Chondrocyte (in vitro differentiated cells): Measurements from ENCODE around the gene FAF1. TPM values are rescaled to one million over a fixed set of nuclear protein-coding genes. Genes with fewer than 3 reads are reported as not detected.

Source experiments
- DNase-seq: peaks from one replicate; pipeline ENCODE4 v3.0.0; 2021; ENCODE audit warnings: mixed read lengths, low spot score
- H3K27ac Mint-ChIP-seq: one replicate; pipeline ENCODE4 v1.8.0; 2021; ENCODE audit warnings: mild to moderate bottlenecking, moderate library complexity, mixed read lengths; ENCODE audit not compliant: unreplicated experiment
- H3K27me3 Mint-ChIP-seq: 2 replicates; pipeline ENCODE4 v1.8.0; 2021; ENCODE audit warnings: low read depth, mixed read lengths
- H3K36me3 Mint-ChIP-seq: 2 replicates; pipeline ENCODE4 v1.8.0; 2021; ENCODE audit warnings: low read depth, mixed read lengths
- H3K4me1 Mint-ChIP-seq: 2 replicates; pipeline ENCODE4 v1.8.0; 2021; ENCODE audit warnings: low read depth, mild to moderate bottlenecking, mixed read lengths
- H3K4me3 Mint-ChIP-seq: one replicate; pipeline ENCODE4 v1.8.0; 2021; ENCODE audit warnings: mild to moderate bottlenecking, moderate library complexity, mixed read lengths; ENCODE audit not compliant: unreplicated experiment
- H3K9me3 Mint-ChIP-seq: 2 replicates; pipeline ENCODE4 v1.8.0; 2021; ENCODE audit warnings: low read depth, mixed read lengths
- total RNA-seq: library from RNA; stranded (reverse); gene quantifications from 3 replicates; pipeline ENCODE4 v1.2.1, GENCODE V29; 2021
- TF ChIP-seq, protein P1 (sequence below): fragments of 200-600 bp; sonication (generic); IDR thresholded peaks from 2 replicates; pipeline ENCODE4 v1.5.0; 2021; ENCODE audit warnings: antibody characterized with exemption, mild to moderate bottlenecking, moderate library complexity

Gene FAF1
- total RNA-seq, 1 donor from 2014 or later = 38.7 TPM

DNA sequence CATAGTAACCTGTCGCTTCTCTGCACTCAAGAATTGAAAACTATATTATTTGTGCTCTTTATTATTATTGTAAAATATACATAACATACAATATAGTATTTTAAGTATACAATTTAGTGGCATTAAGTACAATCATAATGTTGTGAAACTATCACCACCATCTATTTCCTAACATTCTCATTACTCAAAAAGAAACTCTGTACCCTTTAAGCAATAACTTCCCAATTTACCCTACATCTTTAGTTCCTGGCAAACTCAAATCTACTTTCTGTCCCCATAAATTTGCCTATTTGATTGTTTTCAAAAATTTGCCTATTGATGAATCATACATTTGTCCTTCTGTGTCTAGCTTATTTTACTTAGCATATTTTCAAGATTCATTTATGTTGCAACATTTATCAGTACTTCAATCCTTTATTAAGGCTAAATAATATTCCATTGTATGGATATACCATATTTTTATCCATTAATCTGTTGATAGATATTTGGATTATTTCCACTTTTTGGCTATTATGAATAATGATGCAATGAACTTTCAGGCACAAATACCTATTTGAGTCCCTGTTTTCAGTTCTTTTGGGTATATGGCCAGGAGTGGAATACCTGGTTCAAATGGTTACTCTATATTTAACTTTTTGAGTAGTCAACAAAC, 437.2 kb downstream of the FAF1 start:
- peaks cover 2% of the 10 kb centered on the region for H3K36me3 Mint-ChIP-seq

DNA sequence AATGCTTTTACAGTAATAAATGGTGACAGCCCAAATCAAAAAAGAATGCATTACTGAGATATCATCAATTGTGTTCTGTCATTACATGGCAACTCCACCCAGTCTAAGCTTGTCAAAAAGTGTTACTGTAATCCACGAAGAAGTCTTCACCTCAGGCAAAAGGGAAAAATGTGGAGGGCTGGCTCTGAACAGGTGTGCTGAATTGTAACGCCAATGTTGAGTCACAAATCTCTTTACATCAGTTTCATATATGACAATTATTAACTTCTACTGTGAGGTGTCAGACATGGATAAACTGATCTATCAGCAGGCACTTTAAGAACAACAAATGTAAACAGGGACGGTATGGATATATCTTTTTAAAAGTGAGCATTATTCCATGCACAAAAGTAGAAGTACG, 438.4 kb downstream of the FAF1 start:
- no peak overlapping the region for H3K4me3 Mint-ChIP-seq
- peaks cover 2% of the 10 kb centered on the region for H3K36me3 Mint-ChIP-seq
- no peaks in the 10 kb centered on the region for H3K27me3 Mint-ChIP-seq
- H3K27ac Mint-ChIP-seq = no peak overlapping the region
- peaks cover 5% of the 10 kb centered on the region for H3K9me3 Mint-ChIP-seq
- TF ChIP-seq, protein P1, sequence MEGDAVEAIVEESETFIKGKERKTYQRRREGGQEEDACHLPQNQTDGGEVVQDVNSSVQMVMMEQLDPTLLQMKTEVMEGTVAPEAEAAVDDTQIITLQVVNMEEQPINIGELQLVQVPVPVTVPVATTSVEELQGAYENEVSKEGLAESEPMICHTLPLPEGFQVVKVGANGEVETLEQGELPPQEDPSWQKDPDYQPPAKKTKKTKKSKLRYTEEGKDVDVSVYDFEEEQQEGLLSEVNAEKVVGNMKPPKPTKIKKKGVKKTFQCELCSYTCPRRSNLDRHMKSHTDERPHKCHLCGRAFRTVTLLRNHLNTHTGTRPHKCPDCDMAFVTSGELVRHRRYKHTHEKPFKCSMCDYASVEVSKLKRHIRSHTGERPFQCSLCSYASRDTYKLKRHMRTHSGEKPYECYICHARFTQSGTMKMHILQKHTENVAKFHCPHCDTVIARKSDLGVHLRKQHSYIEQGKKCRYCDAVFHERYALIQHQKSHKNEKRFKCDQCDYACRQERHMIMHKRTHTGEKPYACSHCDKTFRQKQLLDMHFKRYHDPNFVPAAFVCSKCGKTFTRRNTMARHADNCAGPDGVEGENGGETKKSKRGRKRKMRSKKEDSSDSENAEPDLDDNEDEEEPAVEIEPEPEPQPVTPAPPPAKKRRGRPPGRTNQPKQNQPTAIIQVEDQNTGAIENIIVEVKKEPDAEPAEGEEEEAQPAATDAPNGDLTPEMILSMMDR = no peak
- no peak for DNase-seq
- no peaks in the 10 kb centered on the region for H3K4me1 Mint-ChIP-seq

More for the DNA sequence above, 437.2 kb downstream of the FAF1 start:
- H3K27ac Mint-ChIP-seq = no peak overlapping the region
- no peak for DNase-seq
- no peak overlapping the region for H3K4me3 Mint-ChIP-seq
- TF ChIP-seq, protein P1 = no peak
- no peaks in the 10 kb centered on the region for H3K27me3 Mint-ChIP-seq
- peaks cover 5% of the 10 kb centered on the region for H3K9me3 Mint-ChIP-seq
- no peaks in the 10 kb centered on the region for H3K4me1 Mint-ChIP-seq

DNA sequence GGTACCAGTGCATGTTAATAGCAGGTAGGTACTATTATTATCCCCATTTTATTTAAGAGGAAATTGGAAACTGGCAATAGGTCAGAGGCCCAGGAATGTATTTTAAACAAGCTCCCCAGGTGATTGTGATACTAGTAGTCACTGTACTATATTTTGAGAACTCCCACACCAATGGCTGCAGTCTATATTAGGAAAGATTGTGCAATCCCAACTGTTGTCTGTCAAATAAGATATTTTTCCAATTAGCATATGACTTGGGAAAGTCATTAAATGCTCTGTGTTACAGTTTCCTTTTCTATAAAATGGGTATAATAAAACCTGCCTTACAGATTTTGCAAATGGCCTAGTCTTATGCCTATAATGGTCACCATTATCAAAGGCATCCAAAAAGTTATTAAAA, 442.6 kb downstream of the FAF1 start:
- TF ChIP-seq, protein P1 = no peak
- H3K4me3 Mint-ChIP-seq = no peak overlapping the region
- no peaks in the 10 kb centered on the region for H3K27me3 Mint-ChIP-seq
- DNase-seq = no peak
- peaks cover 3% of the 10 kb centered on the region for H3K36me3 Mint-ChIP-seq
- H3K4me1 Mint-ChIP-seq = no peaks in the 10 kb centered on the region
- no peak overlapping the region for H3K27ac Mint-ChIP-seq
- peaks cover 4% of the 10 kb centered on the region for H3K9me3 Mint-ChIP-seq

DNA sequence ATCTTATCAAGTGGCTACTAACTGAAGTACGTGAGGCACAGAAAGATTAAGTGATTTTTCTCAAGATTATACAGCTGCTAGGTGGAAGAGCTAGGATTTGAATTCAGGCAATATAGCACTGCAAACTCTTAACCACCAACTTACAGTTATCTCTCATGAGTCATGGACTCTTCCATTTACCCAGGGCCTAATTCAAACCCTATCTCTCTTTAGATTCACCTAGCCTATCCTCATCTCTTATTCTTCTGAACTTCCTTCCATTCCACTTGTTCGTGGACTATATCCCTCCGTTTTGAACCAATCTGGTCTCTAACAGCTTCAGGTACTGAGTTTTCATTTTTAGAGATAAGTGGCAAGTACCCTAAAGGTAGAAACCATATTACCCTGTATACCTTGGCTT, 444.0 kb downstream of the FAF1 start:
- TF ChIP-seq, protein P1 = no peak
- no peaks in the 10 kb centered on the region for H3K4me1 Mint-ChIP-seq
- H3K27ac Mint-ChIP-seq = no peak overlapping the region
- H3K9me3 Mint-ChIP-seq = peaks cover 5% of the 10 kb centered on the region
- H3K4me3 Mint-ChIP-seq = no peak overlapping the region
- H3K27me3 Mint-ChIP-seq = no peaks in the 10 kb centered on the region
- no peak for DNase-seq
- peaks cover 11% of the 10 kb centered on the region for H3K36me3 Mint-ChIP-seq

DNA sequence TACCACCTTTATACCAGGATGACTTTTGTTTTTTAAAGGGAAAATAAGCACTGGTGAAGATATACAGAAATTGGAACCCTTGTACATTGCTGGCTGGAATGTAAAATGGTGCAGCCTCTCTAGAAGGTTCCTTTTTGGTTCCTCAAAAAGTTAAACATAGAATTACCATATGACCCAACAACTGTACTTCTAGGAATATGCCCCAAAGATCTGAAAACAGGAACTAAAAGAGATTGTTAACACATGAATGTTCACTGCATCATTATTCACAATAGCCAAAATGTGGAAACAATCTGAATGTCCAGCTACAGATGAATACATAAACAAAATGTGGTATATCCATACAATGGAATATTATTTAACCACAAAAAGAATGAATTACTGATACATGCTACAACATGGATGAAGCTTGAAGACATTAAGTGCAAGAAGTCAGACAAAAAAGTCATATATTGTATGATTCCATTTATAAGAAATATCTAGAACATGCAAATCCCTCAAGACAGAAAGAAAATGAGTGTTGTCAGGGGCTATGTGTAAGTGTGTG, 452.0 kb downstream of the FAF1 start:
- H3K9me3 Mint-ChIP-seq = peaks cover 29% of the 10 kb centered on the region
- H3K27me3 Mint-ChIP-seq = no peaks in the 10 kb centered on the region
- H3K4me1 Mint-ChIP-seq = no peaks in the 10 kb centered on the region
- H3K27ac Mint-ChIP-seq = no peak overlapping the region
- no peak overlapping the region for H3K4me3 Mint-ChIP-seq
- DNase-seq = no peak
- peaks cover 27% of the 10 kb centered on the region for H3K36me3 Mint-ChIP-seq
- TF ChIP-seq, protein P1 = no peak
